Breast epithelium (tissue), 4 donors: ENCODE results near the gene EPS8L3. TPM values are rescaled to one million over a fixed set of nuclear protein-coding genes. Genes with fewer than 3 reads are reported as not detected.

ENCODE experiments used
- DNase-seq, 2 donors: peaks; one replicate each; pipeline ENCODE4 v3.0.0-alpha.2; 2019; ENCODE audit warnings: low spot score in 2 of 2
- H3K27ac ChIP-seq, 2 donors: fragments of 200-600 bp; sonication (generic) in 1 of 2; one replicate each; pipeline ENCODE4 v1.5.1; 2016 to 2019; ENCODE audit warnings: mild to moderate bottlenecking in 1 of 2
- H3K27me3 ChIP-seq, 2 donors: fragments of 200-600 bp; sonication (generic) in 1 of 2; one replicate each; pipeline versions ENCODE4 v1.5.1 to v1.6.0; 2017 to 2019; ENCODE audit warnings: control low read depth in 1 of 2, mild to moderate bottlenecking in 1 of 2
- H3K36me3 ChIP-seq: fragments of 200-600 bp; one replicate; pipeline ENCODE4 v1.5.1; 2019
- H3K4me1 ChIP-seq, 2 donors: fragments of 200-600 bp; sonication (generic); one replicate each; pipeline ENCODE4 v1.5.1; 2016 to 2019; ENCODE audit warnings: control low read depth in 1 of 2
- H3K4me3 ChIP-seq, 3 donors: fragments of 200-600 bp; sonication (generic); 1 replicate in 2 of 3; 2 replicates in 1 of 3; pipeline ENCODE4 v1.5.1; 2016 to 2019; ENCODE audit warnings: mild to moderate bottlenecking in 3 of 3, moderate library complexity in 2 of 3
- H3K9me3 ChIP-seq, 2 donors: fragments of 200-600 bp; sonication (generic) in 1 of 2; one replicate each; pipeline ENCODE4 v1.5.1; 2016 to 2019; ENCODE audit warnings: control low read depth in 1 of 2
- CTCF ChIP-seq, 3 donors: fragments of 450-650 bp; IDR thresholded peaks; one replicate each; pipeline ENCODE4 v1.5.1; 2016 to 2017; ENCODE audit warnings: antibody characterized with exemption in 3 of 3, mild to moderate bottlenecking in 3 of 3, moderate library complexity in 3 of 3
- POLR2A ChIP-seq: fragments of 450-650 bp; IDR thresholded peaks from one replicate; pipeline ENCODE4 v1.6.1; 2016; ENCODE audit warnings: antibody characterized with exemption, mild to moderate bottlenecking, moderate library complexity
- POLR2AphosphoS5 ChIP-seq, 3 donors: sonication (generic); formaldehyde crosslinking; IDR thresholded peaks; one replicate each; pipeline ENCODE4 v1.6.1; 2017; ENCODE audit warnings: antibody characterized with exemption in 3 of 3
- intact Hi-C: fragments of 100-400 bp; cut with DNase I; formaldehyde crosslinking; loops from one replicate; pipeline ENCODE4 v1.15.1; 2023; ENCODE audit warnings: low total_unique reads
- total RNA-seq, 3 donors: library from RNA; depleted of rRNA; stranded (reverse); fragments of >200 nt; gene quantifications; one replicate each; pipeline ENCODE4 v1.1.0, GENCODE V29; 2016

Gene EPS8L3
- total RNA-seq, 3 donors from 2014 or later: 3.6 TPM; not detected in 2

GRCh38 chr1:109762821-109763645, 690 bp downstream of the EPS8L3 start:
- H3K27ac ChIP-seq: no peak overlapping the region
- DNase-seq: no peak
- intact Hi-C loops: loop anchor here (10.0 kb wide), 1 partner anchor 218 kb away; the partner anchor contains the start of gene GNAI3

GRCh38 chr1:109762039-109762585, 1.6 kb downstream of the EPS8L3 start:
- no peak for DNase-seq
- no peaks in the 10 kb centered on the region for H3K4me1 ChIP-seq
- intact Hi-C loops: loop anchor here (10.0 kb wide), 1 partner anchor 217 kb away; the partner anchor contains the start of gene GNAI3
- no peak overlapping the region for H3K27ac ChIP-seq
- no peaks in the 10 kb centered on the region for H3K36me3 ChIP-seq
- H3K9me3 ChIP-seq: no peaks in the 10 kb centered on the region
- no peak overlapping the region for H3K4me3 ChIP-seq
- TF ChIP-seq CTCF (IDR thresholded peaks at IDR 0.05): no peak
- TF ChIP-seq POLR2A: no peak
- TF ChIP-seq POLR2AphosphoS5 (IDR thresholded peaks at IDR 0.05): no peak
- H3K27me3 ChIP-seq: no peaks in the 10 kb centered on the region

More at GRCh38 chr1:109762821-109763645, 690 bp downstream of the EPS8L3 start:
- H3K27me3 ChIP-seq: no peaks in the 10 kb centered on the region
- no peaks in the 10 kb centered on the region for H3K9me3 ChIP-seq
- no peaks in the 10 kb centered on the region for H3K4me1 ChIP-seq
- no peak for TF ChIP-seq POLR2AphosphoS5 (IDR thresholded peaks at IDR 0.05)
- TF ChIP-seq POLR2A: no peak
- TF ChIP-seq CTCF (IDR thresholded peaks at IDR 0.05): no peak
- no peaks in the 10 kb centered on the region for H3K36me3 ChIP-seq
- no peak overlapping the region for H3K4me3 ChIP-seq

- Histone ChIP-seq H3K27me3 (no peaks in the 10 kb centered on the region), H3K27ac (no peak overlapping the region), H3K9me3 (no peaks in the 10 kb centered on the region), H3K4me3 (no peak overlapping the region), H3K36me3 (no peaks in the 10 kb centered on the region), H3K4me1 (no peaks in the 10 kb centered on the region)
- TF ChIP-seq POLR2A (no peak), POLR2AphosphoS5 (IDR thresholded peaks at IDR 0.05) (no peak), CTCF (IDR thresholded peaks at IDR 0.05) (no peak)
- intact Hi-C loops: loop anchor here (10.0 kb wide), 1 partner anchor 217 kb away; the partner anchor contains the start of gene GNAI3
- DNase-seq: no peak
Measured at GRCh38 chr1:109761227-109762038, 2.3 kb downstream of the EPS8L3 start.

- Histone ChIP-seq H3K4me1 (no peaks in the 10 kb centered on the region), H3K27ac (no peak overlapping the region), H3K4me3 (no peak overlapping the region), H3K27me3 (no peaks in the 10 kb centered on the region), H3K36me3 (no peaks in the 10 kb centered on the region), H3K9me3 (no peaks in the 10 kb centered on the region)
- no peak for TF ChIP-seq CTCF (IDR thresholded peaks at IDR 0.05)
- TF ChIP-seq POLR2A: no peak
- TF ChIP-seq POLR2AphosphoS5 (IDR thresholded peaks at IDR 0.05): no peak
- peak in 1 of 2 donors; percentile 12 for DNase-seq
- intact Hi-C loops: loop anchor here (10.0 kb wide), 1 partner anchor 216 kb away; the partner anchor contains the start of gene GNAI3
Measured at GRCh38 chr1:109760581-109761226, 3.0 kb downstream of the EPS8L3 start.
